Astrocyte of the spinal cord (primary cell): ENCODE results near the gene MCCC1.

Source experiments
- DNase-seq: peaks from one replicate; pipeline ENCODE4 v3.0.0; 2011; ENCODE audit warnings: low read depth, low spot score
- H3K4me3 ChIP-seq: 2 replicates; pipeline ENCODE4 v1.5.1; 2011; ENCODE audit warnings: low read depth, mild to moderate bottlenecking, low read length, moderate library complexity
- CTCF ChIP-seq: IDR thresholded peaks from 2 replicates; pipeline ENCODE4 v1.5.1; 2012; ENCODE audit warnings: low read depth, mild to moderate bottlenecking, low read length, inconsistent platforms
- in situ Hi-C: cut with HindIII; loops from 2 replicates; pipeline ENCODE4 v1.10.0; 2017; ENCODE audit warnings: low sequenced_read_pairs

The MCCC1 gene

GRCh38 chr3:183087184-183087583 is 12.1 kb downstream of the MCCC1 start:
- in situ Hi-C loops = no loop called here
- DNase-seq = no peak
- no peak for TF ChIP-seq CTCF
- H3K4me3 ChIP-seq = no peak overlapping the region

- in situ Hi-C loops = no loop called here
- peak; percentile 48 for TF ChIP-seq CTCF
- no peak overlapping the region for H3K4me3 ChIP-seq
- DNase-seq = peak; percentile 48
Observed at GRCh38 chr3:183085634-183086390, 13.5 kb downstream of the MCCC1 start.

GRCh38 chr3:183082355-183082915 is 16.9 kb downstream of the MCCC1 start:
- in situ Hi-C loops = no loop called here

GRCh38 chr3:183081459-183082183 is 17.7 kb downstream of the MCCC1 start:
- DNase-seq = no peak
- TF ChIP-seq CTCF = no peak
- no peak overlapping the region for H3K4me3 ChIP-seq
- in situ Hi-C loops = no loop called here

More at GRCh38 chr3:183082355-183082915, 16.9 kb downstream of the MCCC1 start:
- TF ChIP-seq CTCF = no peak
- DNase-seq = no peak
- no peak overlapping the region for H3K4me3 ChIP-seq

GRCh38 chr3:183080628-183081027 is 18.7 kb downstream of the MCCC1 start:
- in situ Hi-C loops = no loop called here
- TF ChIP-seq CTCF = no peak
- no peak for DNase-seq
- no peak overlapping the region for H3K4me3 ChIP-seq

GRCh38 chr3:183074881-183075280 is 24.4 kb downstream of the MCCC1 start:
- no peak for DNase-seq
- in situ Hi-C loops = no loop called here
- H3K4me3 ChIP-seq = no peak overlapping the region
- TF ChIP-seq CTCF = no peak
